ENCODE results near the gene TCFL5.

The TCFL5 gene

GRCh38 chr20:62828051-62828450 lies 33.6 kb downstream of the TCFL5 start:
- TF ChIP-seq FOXP2 (optimal IDR thresholded peaks at IDR 0.05; ENCODE audit: control extremely low read depth, extremely low read length, insufficient read depth) = no peak
- TF ChIP-seq POLR2AphosphoS5 (IDR thresholded peaks at IDR 0.05; ENCODE audit: borderline replicate concordance, low read depth, low read length) = no peak
- Histone ChIP-seq H3K4me3 (no peak overlapping the region), H3K27ac (no peak overlapping the region), H3K36me3 (ENCODE audit: insufficient read depth, low read length) (no peaks in the 10 kb centered on the region), H3K9me3 (ENCODE audit: low read depth, low read length) (no peaks in the 10 kb centered on the region), H3K9ac (ENCODE audit: insufficient read length) (no peak overlapping the region)
- DNase-seq (ENCODE audit: low read depth, low spot score) = no peak

GRCh38 chr20:62827311-62828038 lies 34.1 kb downstream of the TCFL5 start:
- H3K36me3 ChIP-seq (ENCODE audit: insufficient read depth, low read length) = no peaks in the 10 kb centered on the region
- H3K9me3 ChIP-seq (ENCODE audit: low read depth, low read length) = no peaks in the 10 kb centered on the region
- DNase-seq (ENCODE audit: low read depth, low spot score) = no peak
- H3K9ac ChIP-seq (ENCODE audit: insufficient read length) = no peak overlapping the region
- no peak overlapping the region for H3K27ac ChIP-seq
- H3K4me3 ChIP-seq = no peak overlapping the region
- TF ChIP-seq FOXP2 (optimal IDR thresholded peaks at IDR 0.05; ENCODE audit: control extremely low read depth, extremely low read length, insufficient read depth) (no peak), POLR2AphosphoS5 (IDR thresholded peaks at IDR 0.05; ENCODE audit: borderline replicate concordance, low read depth, low read length) (no peak), EZH2 (IDR thresholded peaks at IDR 0.05) (no peak)

DNA sequence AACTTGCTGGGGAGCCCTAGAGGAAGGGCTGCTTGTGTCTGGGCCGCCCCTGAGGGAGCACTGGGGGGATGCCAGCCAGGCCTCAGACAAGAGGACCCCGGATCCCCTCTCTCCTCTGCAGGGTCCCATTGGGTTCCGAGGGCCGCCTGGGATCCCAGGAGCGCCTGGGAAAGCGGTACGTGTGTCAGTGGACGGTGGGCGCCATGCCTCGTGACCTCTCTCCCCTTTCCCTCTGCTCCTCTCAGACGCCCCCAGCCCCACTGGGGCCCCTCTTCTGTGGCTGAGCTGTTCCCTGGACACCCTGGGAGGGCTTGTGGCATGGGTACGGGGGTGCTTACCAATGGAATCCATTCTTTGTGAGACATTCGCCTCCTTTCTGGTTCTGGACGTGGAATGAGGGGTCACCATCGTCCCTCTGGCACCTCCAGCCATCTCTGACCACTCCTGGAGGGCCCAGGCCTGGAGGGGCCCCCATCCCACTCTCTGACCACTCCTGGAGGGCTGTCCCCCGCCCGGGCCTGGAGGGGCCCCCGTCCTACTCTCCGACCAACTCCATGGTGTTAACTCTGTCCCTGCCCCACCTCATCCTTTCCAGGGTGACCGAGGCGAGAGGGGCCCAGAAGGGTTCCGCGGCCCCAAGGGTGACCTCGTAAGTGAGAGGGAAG lies 34.8 kb downstream of the TCFL5 start:
- no peak overlapping the region for H3K27ac ChIP-seq
- no peaks in the 10 kb centered on the region for H3K9me3 ChIP-seq (ENCODE audit: low read depth, low read length)
- TF ChIP-seq EZH2 (IDR thresholded peaks at IDR 0.05) (no peak), FOXP2 (optimal IDR thresholded peaks at IDR 0.05; ENCODE audit: control extremely low read depth, extremely low read length, insufficient read depth) (no peak), POLR2AphosphoS5 (IDR thresholded peaks at IDR 0.05; ENCODE audit: borderline replicate concordance, low read depth, low read length) (no peak)
- no peak overlapping the region for H3K9ac ChIP-seq (ENCODE audit: insufficient read length)
- H3K36me3 ChIP-seq (ENCODE audit: insufficient read depth, low read length) = no peaks in the 10 kb centered on the region
- H3K4me3 ChIP-seq = no peak overlapping the region
- no peak for DNase-seq (ENCODE audit: low read depth, low spot score)

DNA sequence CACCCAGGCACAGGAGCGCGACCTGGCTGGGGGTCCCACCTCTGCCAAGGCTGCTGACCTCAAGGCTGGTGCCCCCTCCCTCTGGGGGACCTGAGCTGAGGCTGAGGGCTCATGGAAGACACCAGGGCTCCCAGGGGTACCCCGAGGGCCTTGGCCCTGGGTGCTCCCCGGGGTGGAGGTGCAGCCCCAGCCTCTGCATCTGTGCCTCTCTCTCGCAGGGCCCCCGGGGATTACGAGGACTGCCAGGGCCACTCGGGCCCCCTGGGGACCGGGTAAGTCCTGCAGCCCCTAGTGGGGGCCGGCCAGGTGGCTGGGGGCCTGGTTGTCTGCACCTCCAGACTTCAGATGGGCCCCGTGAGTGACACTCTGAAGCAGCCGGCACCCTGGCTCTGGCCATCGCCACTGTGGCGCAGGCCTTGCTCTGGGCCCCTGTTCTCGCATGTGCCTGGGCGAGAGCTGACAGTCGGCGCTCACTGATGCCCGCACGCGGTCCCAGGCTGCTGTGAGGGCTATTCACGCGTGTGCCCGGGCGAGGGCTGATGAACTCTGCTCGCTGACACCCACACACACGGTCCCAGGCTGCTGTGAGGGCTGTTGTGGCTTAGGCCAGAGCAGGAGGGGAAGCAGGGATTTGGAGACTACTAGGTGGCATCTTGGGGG lies 35.5 kb downstream of the TCFL5 start:
- Histone ChIP-seq H3K9me3 (ENCODE audit: low read depth, low read length) (no peaks in the 10 kb centered on the region), H3K9ac (ENCODE audit: insufficient read length) (no peak overlapping the region), H3K27ac (no peak overlapping the region), H3K36me3 (ENCODE audit: insufficient read depth, low read length) (no peaks in the 10 kb centered on the region), H3K4me3 (no peak overlapping the region)
- TF ChIP-seq POLR2AphosphoS5 (IDR thresholded peaks at IDR 0.05; ENCODE audit: borderline replicate concordance, low read depth, low read length) = no peak
- no peak for TF ChIP-seq EZH2 (IDR thresholded peaks at IDR 0.05)
- TF ChIP-seq FOXP2 (optimal IDR thresholded peaks at IDR 0.05; ENCODE audit: control extremely low read depth, extremely low read length, insufficient read depth) = no peak
- no peak for DNase-seq (ENCODE audit: low read depth, low spot score)

DNA sequence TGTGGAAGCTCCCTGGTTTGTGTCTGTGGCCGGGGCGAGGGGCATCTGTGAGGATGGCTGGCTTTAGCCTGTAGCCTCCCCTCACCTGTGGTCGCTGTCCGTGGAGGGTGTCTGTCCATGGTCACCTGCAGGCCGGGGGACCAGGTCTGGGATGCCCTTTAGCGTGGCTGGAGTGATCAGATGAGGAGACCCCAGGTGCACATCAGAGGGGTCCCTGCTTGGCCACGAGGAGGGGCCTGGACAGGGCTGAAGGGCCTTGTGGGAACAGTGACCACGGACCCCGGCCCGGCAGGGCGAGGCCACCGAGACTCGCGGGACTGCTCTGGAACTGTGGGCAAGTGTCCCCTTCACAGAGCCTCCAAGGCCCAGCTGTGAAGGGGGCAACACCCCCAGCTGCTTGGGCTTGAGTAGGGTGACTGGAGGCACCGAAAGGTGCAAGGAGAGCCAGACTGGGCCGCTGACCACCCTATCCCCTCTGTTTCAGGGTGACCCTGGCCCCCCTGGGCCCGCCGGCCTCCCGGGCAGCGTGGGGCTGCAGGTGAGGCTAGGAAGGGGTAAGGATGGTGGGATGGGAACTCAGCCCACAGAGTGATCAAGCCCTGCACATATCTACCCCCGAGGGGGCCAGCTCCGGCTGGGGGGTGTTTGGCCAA lies 36.2 kb downstream of the TCFL5 start:
- no peak for TF ChIP-seq FOXP2 (optimal IDR thresholded peaks at IDR 0.05; ENCODE audit: control extremely low read depth, extremely low read length, insufficient read depth)
- TF ChIP-seq EZH2 (IDR thresholded peaks at IDR 0.05) = no peak
- no peak for TF ChIP-seq POLR2AphosphoS5 (IDR thresholded peaks at IDR 0.05; ENCODE audit: borderline replicate concordance, low read depth, low read length)
- Histone ChIP-seq H3K9me3 (ENCODE audit: low read depth, low read length) (no peaks in the 10 kb centered on the region), H3K36me3 (ENCODE audit: insufficient read depth, low read length) (no peaks in the 10 kb centered on the region), H3K4me3 (no peak overlapping the region), H3K9ac (ENCODE audit: insufficient read length) (no peak overlapping the region), H3K27ac (no peak overlapping the region)
- DNase-seq (ENCODE audit: low read depth, low spot score) = no peak

DNA sequence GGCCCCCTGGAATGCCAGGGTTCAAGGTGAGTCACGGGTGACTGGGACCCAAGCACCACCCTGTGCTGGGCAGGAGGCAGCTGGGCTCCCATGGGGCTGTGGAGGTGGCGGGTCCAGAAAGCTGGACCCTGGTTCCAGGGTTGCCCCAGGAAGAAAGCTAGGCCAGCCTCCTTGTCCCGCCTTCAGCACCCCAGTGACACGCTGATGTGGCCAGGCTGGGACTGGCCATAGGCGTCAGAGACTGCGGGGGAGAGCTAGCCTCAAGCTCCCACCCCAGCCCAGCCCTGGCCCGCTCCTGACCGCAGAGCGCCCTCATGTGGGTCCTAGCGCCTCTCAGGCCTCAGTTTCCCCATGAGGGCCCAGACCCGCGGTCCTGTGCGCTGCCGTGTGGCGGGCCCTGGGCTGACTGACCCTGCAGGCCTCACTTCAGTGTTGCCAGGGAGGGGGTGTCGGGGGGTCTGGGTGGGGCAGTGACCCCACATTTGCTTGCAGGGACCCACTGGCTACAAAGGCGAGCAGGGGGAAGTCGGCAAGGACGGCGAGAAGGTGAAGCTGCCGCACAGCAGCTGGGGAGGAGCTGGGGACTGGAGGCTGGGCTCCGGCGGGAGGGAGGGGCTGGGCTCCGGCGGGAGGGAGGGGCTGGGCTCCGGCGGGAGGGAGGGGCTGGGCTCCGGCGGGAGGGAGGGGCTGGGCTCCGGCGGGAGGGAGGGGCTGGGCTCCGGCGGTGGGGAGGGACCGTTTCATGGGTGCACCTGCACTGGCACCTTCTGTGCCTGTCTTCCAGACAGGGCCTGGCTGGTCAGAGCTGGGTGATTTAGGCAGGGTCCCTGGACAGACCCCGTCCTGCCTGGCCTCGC lies 36.9 kb downstream of the TCFL5 start:
- H3K27ac ChIP-seq = no peak overlapping the region
- no peaks in the 10 kb centered on the region for H3K36me3 ChIP-seq (ENCODE audit: insufficient read depth, low read length)
- H3K9ac ChIP-seq (ENCODE audit: insufficient read length) = no peak overlapping the region
- TF ChIP-seq EZH2 (IDR thresholded peaks at IDR 0.05) (no peak), POLR2AphosphoS5 (IDR thresholded peaks at IDR 0.05; ENCODE audit: borderline replicate concordance, low read depth, low read length) (peak; percentile 17; the same call in 1 of the 2 replicates)
- H3K9me3 ChIP-seq (ENCODE audit: low read depth, low read length) = no peaks in the 10 kb centered on the region
- peak overlapping the region; percentile 56 for H3K4me3 ChIP-seq
- no peak for DNase-seq (ENCODE audit: low read depth, low spot score)

DNA sequence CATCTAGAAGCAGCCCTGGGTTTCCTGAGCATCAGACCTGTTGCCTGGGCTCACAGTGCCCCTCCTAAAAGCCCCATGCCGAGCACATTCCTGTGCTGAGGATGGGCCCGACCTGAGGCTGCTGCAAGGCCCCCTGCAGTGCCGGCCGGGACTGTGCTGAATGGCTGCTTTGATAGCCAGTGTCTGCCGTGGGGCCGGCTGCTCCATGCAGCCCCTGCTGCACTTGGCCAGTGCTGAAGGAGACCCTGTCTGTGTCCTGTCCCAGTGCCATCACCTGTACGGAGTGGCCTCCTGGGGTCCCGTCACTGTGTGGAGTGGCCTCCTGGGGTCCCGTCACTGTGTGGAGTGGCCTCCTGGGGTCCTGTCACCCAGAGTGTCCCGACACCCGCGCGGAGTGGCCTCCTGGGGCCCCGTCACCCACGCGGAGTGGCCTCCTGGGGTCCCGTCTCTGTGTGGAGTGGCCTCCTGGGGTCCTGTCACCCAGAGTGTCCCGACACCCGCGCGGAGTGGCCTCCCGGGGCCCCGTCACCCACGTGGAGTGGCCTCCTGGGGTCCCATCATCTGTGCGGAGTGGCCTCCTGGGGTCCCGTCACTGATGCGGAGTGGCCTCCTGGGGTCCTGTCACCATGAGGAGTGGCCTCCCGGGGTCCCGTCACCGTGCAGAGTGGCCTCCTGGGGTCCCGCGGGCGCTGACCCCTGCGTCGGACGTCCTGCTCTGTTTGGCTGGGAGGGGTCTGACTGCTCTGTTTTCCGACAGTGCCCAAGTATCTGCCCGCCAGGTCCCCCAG lies 37.7 kb downstream of the TCFL5 start:
- H3K4me3 ChIP-seq = no peak overlapping the region
- H3K9me3 ChIP-seq (ENCODE audit: low read depth, low read length) = no peaks in the 10 kb centered on the region
- no peaks in the 10 kb centered on the region for H3K36me3 ChIP-seq (ENCODE audit: insufficient read depth, low read length)
- DNase-seq (ENCODE audit: low read depth, low spot score) = no peak
- no peak overlapping the region for H3K27ac ChIP-seq
- H3K9ac ChIP-seq (ENCODE audit: insufficient read length) = no peak overlapping the region
- TF ChIP-seq FOXP2 (optimal IDR thresholded peaks at IDR 0.05; ENCODE audit: control extremely low read depth, extremely low read length, insufficient read depth) = no peak
- no peak for TF ChIP-seq EZH2 (IDR thresholded peaks at IDR 0.05)
- no peak for TF ChIP-seq POLR2AphosphoS5 (IDR thresholded peaks at IDR 0.05; ENCODE audit: borderline replicate concordance, low read depth, low read length)
